Activated T-cell treated with anti-CD3 and anti-CD28 coated beads, Interleukin-2, amount 50 U/mL, for 24 hours (primary cell): ENCODE results near the gene AGRN.
"Not testable (repeated sequence)": the region's sequence is repeated elsewhere in the genome, so short reads cannot be mapped to it uniquely, and the experiment has no call there.

Experiments used
- DNase-seq: peaks from one replicate; pipeline ENCODE4 v3.0.0-alpha.2; 2020
- H3K27ac Mint-ChIP-seq: 2 replicates; pipeline ENCODE4 v1.8.0; 2020; ENCODE audit warnings: mild to moderate bottlenecking, mixed read lengths
- H3K27me3 Mint-ChIP-seq: 2 replicates; pipeline ENCODE4 v1.8.0; 2020; ENCODE audit warnings: mixed read lengths
- H3K36me3 Mint-ChIP-seq: 2 replicates; pipeline ENCODE4 v1.8.0; 2020; ENCODE audit warnings: low read depth, mixed read lengths
- H3K4me1 Mint-ChIP-seq: 2 replicates; pipeline ENCODE4 v1.8.0; 2020; ENCODE audit warnings: low read depth, mixed read lengths
- H3K4me3 Mint-ChIP-seq: 2 replicates; pipeline ENCODE4 v1.8.0; 2020; ENCODE audit warnings: mild to moderate bottlenecking, moderate library complexity, mixed read lengths
- H3K9me3 Mint-ChIP-seq: 2 replicates; pipeline ENCODE4 v1.8.0; 2020; ENCODE audit warnings: mixed read lengths

The AGRN gene

DNA sequence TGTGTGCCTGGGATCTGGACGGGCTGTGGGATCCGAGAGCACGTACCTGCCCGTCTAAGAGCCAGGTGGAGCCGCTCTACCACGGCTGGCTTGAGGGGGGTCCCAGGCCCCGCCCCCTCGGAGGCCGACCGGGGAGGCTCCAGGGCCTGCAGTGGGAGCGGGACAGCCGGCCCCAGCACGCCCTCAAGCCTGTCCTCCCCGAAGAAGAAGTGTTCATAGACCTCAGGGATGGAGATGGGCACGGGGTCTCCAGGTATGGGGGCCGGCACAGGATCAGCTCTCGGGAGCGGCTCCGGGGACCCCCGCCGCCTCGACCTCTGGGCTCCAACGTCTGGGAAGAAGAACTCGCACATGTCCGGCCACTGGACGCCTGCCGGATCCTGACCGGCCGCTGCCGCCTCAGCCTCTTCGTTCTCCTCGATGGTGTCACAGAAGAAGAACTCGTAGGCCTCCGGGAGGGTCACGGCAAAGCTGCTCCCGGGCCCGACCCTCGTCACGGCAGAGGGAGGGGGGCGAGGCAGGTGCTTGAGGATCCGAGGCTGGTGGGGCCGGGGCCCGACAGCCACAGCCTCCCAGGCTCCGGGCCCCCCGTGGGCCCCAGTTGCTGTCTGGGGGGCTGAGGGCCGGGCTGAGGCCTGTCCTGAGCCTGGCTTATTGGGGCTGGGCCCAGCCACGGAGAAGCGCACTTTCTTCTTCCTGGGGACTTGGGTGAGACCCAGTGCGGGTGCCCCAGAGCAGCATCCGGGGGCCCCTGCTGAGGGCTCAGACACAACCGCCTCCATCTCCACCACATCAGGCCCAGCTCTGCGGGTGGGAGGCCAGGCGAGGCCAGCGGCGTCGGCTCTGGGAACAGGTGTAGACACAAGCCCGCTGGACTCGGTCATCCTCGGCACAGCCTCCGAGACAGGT lies 40.8 kb upstream of the AGRN start:
- peaks cover 38% of the 10 kb centered on the region for H3K27me3 Mint-ChIP-seq
- no peaks in the 10 kb centered on the region for H3K36me3 Mint-ChIP-seq
- no peak overlapping the region for H3K27ac Mint-ChIP-seq
- peaks cover 5% of the 10 kb centered on the region for H3K4me1 Mint-ChIP-seq
- no peak for DNase-seq
- no peaks in the 10 kb centered on the region for H3K9me3 Mint-ChIP-seq
- no peak overlapping the region for H3K4me3 Mint-ChIP-seq

DNA sequence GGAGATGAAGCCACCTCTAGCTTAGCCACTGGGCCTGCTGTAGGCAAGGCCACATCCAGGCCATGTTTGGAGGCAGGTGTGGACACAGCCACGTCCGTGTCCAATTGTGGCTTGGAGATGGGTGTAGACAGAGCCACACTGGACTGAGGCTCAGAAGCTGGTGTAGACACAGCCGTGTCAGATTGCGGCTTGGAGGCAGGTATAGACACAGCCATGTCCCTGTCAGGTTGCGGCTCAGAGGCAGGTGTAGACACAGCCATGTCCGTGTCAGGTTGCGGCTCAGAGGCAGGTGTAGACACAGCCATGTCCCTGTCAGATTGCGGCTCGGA lies 40.2 kb upstream of the AGRN start:
- Mint-ChIP-seq H3K9me3 (no peaks in the 10 kb centered on the region), H3K4me3 (no peak overlapping the region), H3K27me3 (peaks cover 37% of the 10 kb centered on the region), H3K36me3 (no peaks in the 10 kb centered on the region), H3K4me1 (peaks cover 5% of the 10 kb centered on the region), H3K27ac (no peak overlapping the region)
- no peak for DNase-seq

GRCh38 chr1:980137-980571 lies 39.8 kb upstream of the AGRN start:
- no peak for DNase-seq
- no peak overlapping the region for H3K27ac Mint-ChIP-seq
- H3K36me3 Mint-ChIP-seq = no peaks in the 10 kb centered on the region
- H3K4me3 Mint-ChIP-seq = no peak overlapping the region
- H3K9me3 Mint-ChIP-seq = no peaks in the 10 kb centered on the region
- peaks cover 5% of the 10 kb centered on the region for H3K4me1 Mint-ChIP-seq
- peaks cover 36% of the 10 kb centered on the region for H3K27me3 Mint-ChIP-seq

DNA sequence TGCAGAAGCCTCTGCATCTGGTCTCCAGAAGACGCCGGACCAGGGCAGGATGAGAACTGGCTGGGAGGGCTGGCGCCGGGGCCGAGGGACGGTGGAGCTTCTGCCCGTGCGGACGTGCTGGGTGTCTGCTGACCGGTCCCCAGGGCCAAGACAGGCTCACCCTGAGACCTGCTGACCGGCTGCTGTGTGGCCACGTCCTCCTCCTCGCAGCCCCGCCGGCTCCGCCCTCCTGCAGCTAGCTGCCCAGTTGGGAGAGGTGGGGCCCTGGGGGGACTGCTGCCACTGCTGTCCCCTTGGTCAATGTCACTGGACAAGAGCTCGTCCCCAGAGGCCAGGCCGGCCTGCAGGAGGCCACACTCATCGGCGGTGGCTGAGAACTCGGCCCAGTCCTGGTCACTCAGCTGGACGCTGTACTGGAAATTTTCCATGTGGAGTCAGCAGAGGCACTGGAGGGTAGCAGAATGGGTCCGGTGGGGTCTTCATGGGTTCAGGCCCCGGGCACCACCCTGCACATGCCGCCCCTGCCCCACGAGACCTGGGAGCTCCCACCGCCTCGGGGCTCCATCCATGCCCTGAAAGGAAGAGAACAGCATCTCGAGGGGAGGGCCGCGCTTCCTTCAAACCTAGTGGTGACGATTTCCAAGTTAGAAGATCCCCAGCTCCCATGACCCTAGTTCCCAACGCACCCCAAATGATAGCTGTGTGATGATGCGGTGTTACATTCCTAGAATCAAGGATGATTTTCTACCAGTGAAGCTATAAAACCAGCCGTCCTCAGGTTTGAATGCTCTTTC lies 39.1 kb upstream of the AGRN start:
- no peak for DNase-seq
- Mint-ChIP-seq H3K36me3 (no peaks in the 10 kb centered on the region), H3K4me1 (peaks cover 4% of the 10 kb centered on the region), H3K27ac (no peak overlapping the region), H3K27me3 (peaks cover 37% of the 10 kb centered on the region), H3K4me3 (no peak overlapping the region), H3K9me3 (no peaks in the 10 kb centered on the region)

- H3K9me3 Mint-ChIP-seq = no peaks in the 10 kb centered on the region
- no peak for DNase-seq
- H3K27me3 Mint-ChIP-seq = peaks cover 41% of the 10 kb centered on the region
- no peak overlapping the region for H3K4me3 Mint-ChIP-seq
- H3K4me1 Mint-ChIP-seq = peaks cover 3% of the 10 kb centered on the region
- H3K27ac Mint-ChIP-seq = no peak overlapping the region
- no peaks in the 10 kb centered on the region for H3K36me3 Mint-ChIP-seq
These were observed 38.4 kb upstream of the AGRN start for GRCh38 chr1:981491-981954.

DNA sequence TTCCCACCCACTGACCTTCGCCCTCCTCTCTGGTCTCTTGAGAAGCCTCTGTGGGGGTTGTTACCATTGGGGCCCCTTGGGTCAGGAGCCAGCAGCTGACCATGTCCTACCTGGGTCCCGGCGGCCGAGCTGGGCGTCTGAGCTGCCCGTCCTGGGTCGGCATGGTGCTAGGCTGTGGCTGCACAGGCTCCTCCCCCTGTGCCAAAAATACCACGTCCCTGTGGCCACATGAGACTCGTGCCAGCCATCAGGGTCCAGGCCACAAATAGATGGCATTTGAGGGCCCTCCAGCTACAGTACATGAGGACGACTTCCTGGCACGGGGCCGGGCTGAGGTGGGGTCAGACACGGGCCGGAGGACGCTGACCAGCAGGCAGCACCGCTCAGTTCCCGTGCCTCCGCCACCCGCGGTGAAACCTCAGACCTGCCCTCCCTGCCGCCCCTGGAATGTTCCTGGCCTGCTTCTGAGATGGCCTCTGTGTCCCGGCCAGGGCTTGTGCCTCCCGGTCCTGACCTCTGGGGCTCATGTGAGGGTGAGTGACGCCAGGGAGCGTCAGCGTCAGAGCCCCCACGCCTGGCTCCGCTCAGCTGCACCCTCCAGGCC lies 37.9 kb upstream of the AGRN start, which contains the start of gene PERM1:
Gene PERM1, minus strand, starts transcription at position 139 of the 604 bp plus-strand sequence. CDS start 1,064 bp downstream, outside the sequence.
- Mint-ChIP-seq H3K4me3 (no peak within 1 kb of the TSS), H3K36me3 (no peaks in the 10 kb centered on the region), H3K9me3 (no peaks in the 10 kb centered on the region), H3K4me1 (peaks cover 3% of the 10 kb centered on the region), H3K27ac (no peak within 1 kb of the TSS), H3K27me3 (peaks cover 43% of the 10 kb centered on the region)
- DNase-seq = no peak

DNA sequence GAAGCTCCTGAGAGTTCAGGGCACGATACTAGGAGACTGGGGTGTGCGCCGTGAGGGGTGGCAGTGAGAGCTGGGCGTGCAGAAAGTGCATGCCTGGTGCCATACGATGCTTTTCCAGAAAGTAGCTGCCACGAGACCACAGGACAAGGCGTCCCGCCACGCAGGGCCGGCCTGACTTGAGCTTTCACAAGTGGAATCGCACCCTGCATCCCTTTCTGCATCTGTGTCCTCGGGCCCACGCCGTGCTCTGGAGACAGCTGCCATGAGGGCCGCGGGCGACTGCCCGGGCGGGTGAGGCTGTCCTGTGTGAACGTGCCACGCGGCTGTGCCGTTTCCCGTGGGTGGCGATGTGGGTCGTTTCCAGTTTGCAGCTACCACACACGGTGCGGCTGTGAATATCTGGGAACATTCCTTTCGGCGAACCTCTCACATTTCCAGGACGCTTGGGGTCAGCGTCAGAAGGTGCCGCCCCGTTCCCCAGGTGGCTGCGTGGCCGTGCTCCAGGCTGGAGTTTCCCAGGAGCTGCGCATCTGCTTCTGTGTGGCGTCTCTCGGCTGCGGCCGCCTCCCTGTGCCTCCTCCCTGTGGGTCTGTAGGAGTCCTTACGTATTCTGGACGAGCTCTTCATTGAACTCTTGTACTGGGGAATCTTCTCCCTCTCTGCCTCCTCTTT lies 37.0 kb upstream of the AGRN start:
- DNase-seq = no peak
- no peaks in the 10 kb centered on the region for H3K9me3 Mint-ChIP-seq
- no peak overlapping the region for H3K27ac Mint-ChIP-seq
- H3K4me1 Mint-ChIP-seq = peaks cover 3% of the 10 kb centered on the region
- no peaks in the 10 kb centered on the region for H3K36me3 Mint-ChIP-seq
- no peak overlapping the region for H3K4me3 Mint-ChIP-seq
- peaks cover 46% of the 10 kb centered on the region for H3K27me3 Mint-ChIP-seq

- H3K9me3 Mint-ChIP-seq = no peaks in the 10 kb centered on the region
- no peak overlapping the region for H3K27ac Mint-ChIP-seq
- peaks cover 52% of the 10 kb centered on the region for H3K27me3 Mint-ChIP-seq
- no peak overlapping the region for H3K4me3 Mint-ChIP-seq
- no peaks in the 10 kb centered on the region for H3K4me1 Mint-ChIP-seq
- no peaks in the 10 kb centered on the region for H3K36me3 Mint-ChIP-seq
- DNase-seq = peak; percentile 82
These were observed 36.0 kb upstream of the AGRN start for GRCh38 chr1:983798-984475.

DNA sequence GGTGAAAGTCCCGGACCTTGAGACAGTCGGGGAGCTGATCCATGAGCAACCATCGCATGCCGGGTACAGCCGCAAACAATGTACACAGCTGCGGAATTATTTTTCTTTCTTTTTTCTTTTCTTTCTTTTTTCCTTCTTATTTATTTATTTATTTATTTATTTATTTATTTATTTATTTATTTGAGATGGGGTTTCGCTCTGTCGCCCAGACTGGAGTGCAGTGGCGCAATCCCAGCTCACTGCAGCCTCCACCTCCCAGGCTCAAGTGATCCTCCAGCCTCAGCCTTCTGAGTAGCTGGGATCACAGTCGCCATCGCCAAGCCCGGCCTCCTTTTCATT lies 35.5 kb upstream of the AGRN start:
- H3K36me3 Mint-ChIP-seq = no peaks in the 10 kb centered on the region
- no peak overlapping the region for H3K27ac Mint-ChIP-seq
- no peaks in the 10 kb centered on the region for H3K4me1 Mint-ChIP-seq
- H3K27me3 Mint-ChIP-seq = peaks cover 56% of the 10 kb centered on the region
- no peak overlapping the region for H3K4me3 Mint-ChIP-seq
- H3K9me3 Mint-ChIP-seq = no peaks in the 10 kb centered on the region
- DNase-seq = no peak

DNA sequence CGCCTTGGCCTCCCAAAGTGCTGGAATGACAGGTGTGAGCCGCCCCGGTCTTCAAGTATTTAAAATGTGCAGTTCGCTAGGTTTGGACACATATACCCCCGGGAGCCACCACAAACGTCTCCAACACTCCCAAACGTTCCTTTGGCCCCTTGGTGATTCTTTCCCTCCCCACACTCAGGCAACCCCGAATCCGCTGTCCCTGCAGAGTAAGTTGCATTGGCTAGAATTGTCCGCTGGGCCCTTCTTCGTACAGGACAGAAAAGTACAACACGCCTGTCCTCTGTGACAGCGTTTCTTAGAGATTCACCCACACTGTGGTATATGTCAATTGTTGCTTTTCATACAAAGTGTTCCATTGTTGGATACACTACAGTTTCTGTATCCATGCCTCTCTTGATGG lies 34.8 kb upstream of the AGRN start:
- H3K27me3 Mint-ChIP-seq = peaks cover 59% of the 10 kb centered on the region
- no peak for DNase-seq
- no peaks in the 10 kb centered on the region for H3K36me3 Mint-ChIP-seq
- no peaks in the 10 kb centered on the region for H3K9me3 Mint-ChIP-seq
- no peak overlapping the region for H3K4me3 Mint-ChIP-seq
- no peaks in the 10 kb centered on the region for H3K4me1 Mint-ChIP-seq
- no peak overlapping the region for H3K27ac Mint-ChIP-seq

DNA sequence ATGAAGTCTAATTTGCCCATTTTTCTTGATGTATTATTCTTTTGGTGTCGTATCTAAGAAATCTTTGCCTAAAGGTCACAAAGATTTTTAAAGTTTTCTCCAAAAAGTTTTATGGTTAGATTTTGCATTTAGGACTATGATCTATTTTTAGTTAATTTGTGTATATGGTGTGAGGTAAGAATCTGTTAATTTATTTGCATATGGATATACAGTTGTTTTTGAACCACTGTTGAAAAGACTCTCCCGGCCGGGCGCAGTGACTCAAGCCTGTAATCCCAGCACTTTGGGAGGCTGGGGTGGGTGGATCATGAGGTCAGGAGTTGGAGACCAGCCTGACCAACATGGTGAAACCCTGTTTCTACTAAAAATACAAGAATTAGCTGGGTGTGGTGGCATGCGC lies 31.9 kb upstream of the AGRN start:
- H3K36me3 Mint-ChIP-seq, H3K27ac Mint-ChIP-seq, H3K4me3 Mint-ChIP-seq, DNase-seq, H3K9me3 Mint-ChIP-seq: not testable (repeated sequence)
- peaks cover 52% of the 10 kb centered on the region for H3K27me3 Mint-ChIP-seq
- H3K4me1 Mint-ChIP-seq = peaks cover 10% of the 10 kb centered on the region

DNA sequence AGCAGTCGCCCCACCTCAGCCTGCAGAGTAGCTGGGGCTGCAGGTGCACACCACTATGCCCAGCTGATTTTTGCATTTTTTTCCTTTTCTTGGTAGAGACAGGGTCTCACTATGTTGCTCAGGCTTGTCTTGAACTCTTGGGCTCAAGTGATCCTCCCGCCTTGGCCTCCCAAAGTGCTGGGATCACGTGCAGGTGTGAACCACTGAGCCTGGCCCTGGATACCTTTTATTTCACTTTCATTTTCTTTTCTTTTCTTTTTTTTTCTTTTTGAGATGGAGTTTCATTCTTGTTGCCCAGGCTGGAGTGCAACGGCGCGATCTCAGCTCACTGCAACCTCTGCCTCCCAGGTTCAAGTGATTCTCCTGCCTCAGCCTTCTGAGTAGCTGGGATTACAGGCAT lies 28.6 kb upstream of the AGRN start:
- not testable (repeated sequence) for H3K36me3 Mint-ChIP-seq, H3K27ac Mint-ChIP-seq, H3K9me3 Mint-ChIP-seq, H3K4me3 Mint-ChIP-seq, DNase-seq
- Mint-ChIP-seq H3K4me1 (peaks cover 13% of the 10 kb centered on the region), H3K27me3 (peaks cover 51% of the 10 kb centered on the region)

GRCh38 chr1:991895-992294 lies 28.0 kb upstream of the AGRN start:
- DNase-seq = no peak
- Mint-ChIP-seq H3K9me3 (peaks cover 4% of the 10 kb centered on the region), H3K4me3 (no peak overlapping the region), H3K27me3 (peaks cover 48% of the 10 kb centered on the region), H3K27ac (no peak overlapping the region), H3K36me3 (no peaks in the 10 kb centered on the region), H3K4me1 (peaks cover 13% of the 10 kb centered on the region)

- Mint-ChIP-seq H3K4me1 (peaks cover 13% of the 10 kb centered on the region), H3K9me3 (peaks cover 4% of the 10 kb centered on the region), H3K4me3 (no peak overlapping the region), H3K27me3 (peaks cover 52% of the 10 kb centered on the region), H3K27ac (no peak overlapping the region), H3K36me3 (no peaks in the 10 kb centered on the region)
- DNase-seq = no peak
These were observed 27.6 kb upstream of the AGRN start for GRCh38 chr1:992362-992761.
